Measurements from ENCODE around the gene TWIST1. TPM values are rescaled to one million over a fixed set of nuclear protein-coding genes. Genes with fewer than 3 reads are reported as not detected.

Gene TWIST1
- total RNA-seq, 1 donor from 2014 or later: not detected

DNA sequence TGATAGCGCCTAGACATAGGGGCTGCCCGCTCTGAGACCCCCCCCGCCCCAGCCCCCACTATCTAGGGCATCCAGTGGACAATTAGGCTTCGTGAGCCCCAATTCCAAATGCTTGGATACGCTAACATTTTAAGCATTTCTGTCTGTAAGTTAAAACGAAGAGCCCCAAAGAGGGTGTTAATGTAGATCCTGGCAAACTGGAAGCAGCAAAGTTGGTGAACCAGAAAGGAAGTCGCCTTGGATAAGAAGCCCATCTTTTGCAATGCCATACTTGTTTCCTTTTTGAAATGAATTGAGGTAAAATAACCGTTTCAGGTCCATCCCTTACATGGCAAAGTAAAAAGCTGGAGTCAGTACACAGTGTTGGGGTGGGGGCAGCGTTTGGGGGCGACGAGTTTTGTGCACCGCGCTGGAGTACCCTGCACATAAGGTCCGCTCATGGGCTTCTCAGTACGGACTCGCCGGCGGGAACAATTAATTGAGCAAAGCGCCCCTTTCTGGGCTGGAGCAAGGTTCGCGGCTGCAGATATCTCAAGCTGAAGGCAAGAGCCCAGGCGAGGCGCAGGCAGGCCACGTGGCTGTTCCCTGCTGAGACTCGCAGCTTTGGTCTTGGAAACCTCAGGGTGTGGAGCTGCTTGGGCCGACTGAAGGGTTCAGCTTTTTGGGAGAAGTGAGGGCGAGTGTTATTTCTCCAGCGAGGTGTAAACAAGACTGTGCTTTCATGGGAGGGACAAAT is 1.4 kb upstream of the TWIST1 start:
- TF ChIP-seq, protein P1, sequence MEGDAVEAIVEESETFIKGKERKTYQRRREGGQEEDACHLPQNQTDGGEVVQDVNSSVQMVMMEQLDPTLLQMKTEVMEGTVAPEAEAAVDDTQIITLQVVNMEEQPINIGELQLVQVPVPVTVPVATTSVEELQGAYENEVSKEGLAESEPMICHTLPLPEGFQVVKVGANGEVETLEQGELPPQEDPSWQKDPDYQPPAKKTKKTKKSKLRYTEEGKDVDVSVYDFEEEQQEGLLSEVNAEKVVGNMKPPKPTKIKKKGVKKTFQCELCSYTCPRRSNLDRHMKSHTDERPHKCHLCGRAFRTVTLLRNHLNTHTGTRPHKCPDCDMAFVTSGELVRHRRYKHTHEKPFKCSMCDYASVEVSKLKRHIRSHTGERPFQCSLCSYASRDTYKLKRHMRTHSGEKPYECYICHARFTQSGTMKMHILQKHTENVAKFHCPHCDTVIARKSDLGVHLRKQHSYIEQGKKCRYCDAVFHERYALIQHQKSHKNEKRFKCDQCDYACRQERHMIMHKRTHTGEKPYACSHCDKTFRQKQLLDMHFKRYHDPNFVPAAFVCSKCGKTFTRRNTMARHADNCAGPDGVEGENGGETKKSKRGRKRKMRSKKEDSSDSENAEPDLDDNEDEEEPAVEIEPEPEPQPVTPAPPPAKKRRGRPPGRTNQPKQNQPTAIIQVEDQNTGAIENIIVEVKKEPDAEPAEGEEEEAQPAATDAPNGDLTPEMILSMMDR (IDR thresholded peaks at IDR 0.05; ENCODE audit: partially characterized antibody, unreplicated experiment): no peak
- Mint-ChIP-seq H3K9me3 (ENCODE audit: unreplicated experiment) (peaks cover 7% of the 10 kb centered on the region), H3K27me3 (ENCODE audit: unreplicated experiment) (peaks cover 29% of the 10 kb centered on the region), H3K36me3 (ENCODE audit: unreplicated experiment) (no peaks in the 10 kb centered on the region), H3K27ac (ENCODE audit: unreplicated experiment) (no peak overlapping the region), H3K4me3 (ENCODE audit: unreplicated experiment) (no peak overlapping the region), H3K4me1 (ENCODE audit: low read depth, unreplicated experiment) (peaks cover 3% of the 10 kb centered on the region)
- DNase-seq: peak; percentile 63

DNA sequence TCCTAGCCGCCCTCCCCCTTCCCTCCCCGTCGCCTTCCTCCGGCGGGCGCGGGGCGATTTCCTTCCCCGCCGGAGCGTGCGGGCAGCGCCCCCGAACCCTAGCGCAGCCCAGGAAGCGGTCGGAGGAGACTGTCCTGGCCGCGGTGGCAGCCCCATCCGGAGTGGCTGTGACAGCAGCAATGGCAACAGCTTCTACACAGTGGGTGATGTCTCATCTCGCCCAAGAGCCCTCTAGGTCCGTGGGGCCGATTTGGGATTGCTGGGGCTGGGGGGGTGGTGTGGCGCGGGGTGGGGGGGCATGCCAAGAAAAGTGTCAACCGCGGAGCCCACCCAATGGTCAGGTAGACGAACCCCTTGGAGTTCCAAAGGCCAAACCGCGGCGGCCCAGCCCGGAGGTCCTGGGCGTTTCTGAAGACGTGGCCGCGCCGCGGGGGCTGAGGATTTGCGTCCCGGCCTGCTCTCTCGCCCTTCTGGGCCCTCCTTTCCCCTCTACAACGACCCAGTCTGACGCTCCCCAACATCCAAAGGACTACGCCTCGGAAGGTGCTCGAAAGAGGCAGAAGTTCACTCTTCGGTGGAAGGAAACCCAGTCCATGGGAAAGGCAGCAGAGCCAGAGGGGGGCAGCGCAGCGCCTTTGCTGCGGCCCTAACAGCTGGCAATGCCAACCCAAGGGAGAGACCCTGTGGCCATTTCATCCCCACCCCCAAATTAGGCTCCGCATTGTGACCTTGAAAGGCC is 603 bp upstream of the TWIST1 start:
- TF ChIP-seq, protein P1 (IDR thresholded peaks at IDR 0.05; ENCODE audit: partially characterized antibody, unreplicated experiment): no peak
- H3K36me3 Mint-ChIP-seq (ENCODE audit: unreplicated experiment): no peaks in the 10 kb centered on the region
- peaks cover 10% of the 10 kb centered on the region for H3K9me3 Mint-ChIP-seq (ENCODE audit: unreplicated experiment)
- DNase-seq: no peak
- H3K27me3 Mint-ChIP-seq (ENCODE audit: unreplicated experiment): peaks cover 35% of the 10 kb centered on the region
- H3K27ac Mint-ChIP-seq (ENCODE audit: unreplicated experiment): no peak overlapping the region
- peaks cover 3% of the 10 kb centered on the region for H3K4me1 Mint-ChIP-seq (ENCODE audit: low read depth, unreplicated experiment)
- H3K4me3 Mint-ChIP-seq (ENCODE audit: unreplicated experiment): peak overlapping the region; percentile 46

DNA sequence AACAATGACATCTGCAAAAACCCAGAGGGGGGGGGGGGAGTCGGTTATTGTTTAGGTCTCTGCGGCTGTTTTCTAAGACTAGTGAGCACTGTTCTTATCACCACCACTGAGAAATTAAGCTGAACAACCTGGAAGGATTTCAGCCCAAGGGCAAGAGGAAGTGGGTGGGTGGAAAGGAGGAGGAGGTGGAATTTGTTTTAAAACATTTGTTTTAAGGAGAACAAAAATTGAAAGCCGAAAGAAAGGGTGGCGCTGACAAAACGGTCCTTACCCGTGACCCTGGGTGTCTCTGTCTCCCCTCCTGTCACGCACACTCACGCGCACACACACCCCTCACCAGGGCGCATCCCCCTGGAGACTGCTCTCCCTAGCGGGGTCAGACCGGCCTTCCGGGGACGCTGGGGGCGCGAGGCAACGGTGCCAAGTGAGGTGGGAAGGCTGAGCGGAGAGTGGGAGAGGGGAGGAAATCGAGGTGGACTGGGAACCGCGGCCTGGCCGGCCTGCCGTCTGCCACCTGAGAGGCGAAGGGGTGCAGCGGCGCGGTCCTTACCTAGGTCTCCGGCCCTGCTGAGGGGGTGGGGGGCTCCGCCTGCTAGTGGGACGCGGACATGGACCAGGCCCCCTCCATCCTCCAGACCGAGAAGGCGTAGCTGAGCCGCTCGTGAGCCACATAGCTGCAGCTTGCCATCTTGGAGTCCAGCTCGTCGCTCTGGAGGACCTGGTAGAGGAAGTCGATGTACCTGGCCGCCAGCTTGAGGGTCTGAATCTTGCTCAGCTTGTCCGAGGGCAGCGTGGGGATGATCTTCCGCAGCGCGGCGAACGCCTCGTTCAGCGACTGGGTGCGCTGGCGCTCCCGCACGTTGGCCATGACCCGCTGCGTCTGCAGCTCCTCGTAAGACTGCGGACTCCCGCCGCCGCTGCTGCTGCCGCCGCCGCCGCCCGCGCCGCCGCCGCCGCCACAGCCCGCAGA is 1.0 kb downstream of the TWIST1 start:
- Mint-ChIP-seq H3K27me3 (ENCODE audit: unreplicated experiment) (peaks cover 42% of the 10 kb centered on the region), H3K4me1 (ENCODE audit: low read depth, unreplicated experiment) (peaks cover 3% of the 10 kb centered on the region), H3K27ac (ENCODE audit: unreplicated experiment) (no peak overlapping the region), H3K4me3 (ENCODE audit: unreplicated experiment) (peak overlapping the region; percentile 71), H3K36me3 (ENCODE audit: unreplicated experiment) (no peaks in the 10 kb centered on the region), H3K9me3 (ENCODE audit: unreplicated experiment) (peaks cover 15% of the 10 kb centered on the region)
- TF ChIP-seq, protein P1 (IDR thresholded peaks at IDR 0.05; ENCODE audit: partially characterized antibody, unreplicated experiment): no peak
- peak; percentile 49 for DNase-seq

DNA sequence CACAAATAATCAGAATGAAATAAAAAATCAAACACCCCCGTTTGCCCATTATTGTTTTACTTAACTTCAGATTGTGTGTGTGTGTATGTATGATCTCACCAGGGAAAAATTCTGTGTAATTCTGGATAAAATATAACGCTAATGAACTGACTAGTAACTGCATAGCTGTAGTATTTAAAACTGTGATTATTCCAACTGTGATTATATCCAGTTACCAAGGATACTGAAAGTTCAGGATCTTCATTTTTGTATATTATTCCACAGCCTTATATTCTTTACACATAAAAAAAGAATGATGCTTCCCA is 2.9 kb downstream of the TWIST1 start:
- Mint-ChIP-seq H3K9me3 (ENCODE audit: unreplicated experiment) (peaks cover 21% of the 10 kb centered on the region), H3K36me3 (ENCODE audit: unreplicated experiment) (no peaks in the 10 kb centered on the region), H3K4me1 (ENCODE audit: low read depth, unreplicated experiment) (peaks cover 3% of the 10 kb centered on the region), H3K27me3 (ENCODE audit: unreplicated experiment) (peaks cover 40% of the 10 kb centered on the region), H3K27ac (ENCODE audit: unreplicated experiment) (no peak overlapping the region), H3K4me3 (ENCODE audit: unreplicated experiment) (no peak overlapping the region)
- TF ChIP-seq, protein P1 (IDR thresholded peaks at IDR 0.05; ENCODE audit: partially characterized antibody, unreplicated experiment): no peak
- DNase-seq: no peak

Measured in glutamatergic neuron (in vitro differentiated cells).